GM20000 (cell line): Measurements from ENCODE around the gene XRCC3.

Source experiments
- DNase-seq: peaks from one replicate; pipeline ENCODE4 v3.0.0; 2012; ENCODE audit warnings: low spot score
- CTCF ChIP-seq: IDR thresholded peaks from 2 replicates; pipeline ENCODE4 v1.5.1; 2012; ENCODE audit warnings: mild to moderate bottlenecking, control low read depth; ENCODE audit errors: extremely low read depth, missing control alignments

Gene XRCC3

DNA sequence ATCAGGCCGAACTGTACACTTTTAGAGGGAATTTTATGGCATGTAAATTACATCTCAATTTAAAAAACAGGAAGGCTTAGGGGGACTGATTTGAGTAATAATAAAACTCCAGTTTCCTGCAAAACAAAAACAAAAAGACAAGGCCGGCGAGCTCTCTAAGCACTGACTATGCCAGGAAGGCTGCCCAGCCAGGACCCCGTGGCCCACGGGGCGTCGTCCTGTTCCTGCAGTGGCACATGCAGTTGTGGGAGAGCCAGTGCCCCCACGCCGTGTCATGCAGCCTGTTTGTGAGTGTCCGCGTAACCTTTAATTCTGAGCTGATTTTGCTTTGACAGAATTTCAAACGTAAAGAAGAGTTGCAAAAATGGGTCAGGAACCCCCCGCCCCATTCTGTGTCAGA, 10.5 kb downstream of the XRCC3 start:
- DNase-seq = no peak
- no peak for TF ChIP-seq CTCF

DNA sequence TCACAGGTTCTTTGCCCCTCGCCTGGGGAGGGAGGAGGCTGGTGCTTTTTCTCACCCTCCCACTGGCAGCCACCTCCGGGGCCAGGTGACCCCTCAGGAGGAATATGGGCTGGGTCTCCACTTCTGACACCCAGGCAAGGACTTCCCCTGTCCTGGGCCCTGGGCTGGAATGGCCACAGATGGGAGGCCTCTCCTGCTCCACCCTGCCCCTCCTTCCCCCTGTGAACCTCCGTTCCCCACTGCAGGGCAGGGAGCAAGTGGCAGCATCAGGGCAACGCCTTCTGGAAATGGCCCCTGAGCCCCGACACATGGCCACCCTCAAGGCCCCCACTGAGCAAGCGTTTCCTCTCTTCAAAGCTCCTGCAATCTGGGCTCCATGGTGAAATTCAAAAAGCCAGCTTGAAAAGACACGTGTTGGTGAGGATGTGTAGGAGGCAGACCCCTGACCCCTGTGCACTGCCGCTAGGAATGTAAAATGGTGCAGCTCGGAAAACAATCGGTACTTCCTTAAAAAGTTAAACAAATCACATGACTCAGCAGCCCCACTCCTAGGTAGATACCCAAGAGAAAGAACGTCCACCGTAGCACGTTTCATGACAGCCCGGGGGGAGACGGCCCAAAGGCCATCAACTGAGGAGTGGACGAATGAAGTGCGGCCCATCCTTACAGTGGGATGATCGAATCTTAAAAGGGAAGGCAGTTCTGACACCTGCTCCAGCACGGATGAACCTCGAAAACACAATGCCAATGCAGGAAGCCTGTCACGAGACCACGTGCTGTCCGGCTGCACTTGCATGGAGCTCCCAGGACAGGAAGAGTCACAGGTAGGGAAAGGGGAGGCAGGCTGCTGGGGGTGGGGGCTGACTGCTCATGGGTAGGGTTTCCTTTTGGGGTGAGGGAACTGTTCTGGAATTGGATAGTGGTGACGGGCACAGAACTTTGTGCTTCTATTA, 11.5 kb downstream of the XRCC3 start:
- no peak for TF ChIP-seq CTCF
- no peak for DNase-seq

- no peak for TF ChIP-seq CTCF
Measured at GRCh38 chr14:103702497-103703432, 12.5 kb downstream of the XRCC3 start.

GRCh38 chr14:103702095-103702494, 13.2 kb downstream of the XRCC3 start:
- no peak for TF ChIP-seq CTCF
- DNase-seq = no peak

More at GRCh38 chr14:103702497-103703432, 12.5 kb downstream of the XRCC3 start:
- no peak for DNase-seq

DNA sequence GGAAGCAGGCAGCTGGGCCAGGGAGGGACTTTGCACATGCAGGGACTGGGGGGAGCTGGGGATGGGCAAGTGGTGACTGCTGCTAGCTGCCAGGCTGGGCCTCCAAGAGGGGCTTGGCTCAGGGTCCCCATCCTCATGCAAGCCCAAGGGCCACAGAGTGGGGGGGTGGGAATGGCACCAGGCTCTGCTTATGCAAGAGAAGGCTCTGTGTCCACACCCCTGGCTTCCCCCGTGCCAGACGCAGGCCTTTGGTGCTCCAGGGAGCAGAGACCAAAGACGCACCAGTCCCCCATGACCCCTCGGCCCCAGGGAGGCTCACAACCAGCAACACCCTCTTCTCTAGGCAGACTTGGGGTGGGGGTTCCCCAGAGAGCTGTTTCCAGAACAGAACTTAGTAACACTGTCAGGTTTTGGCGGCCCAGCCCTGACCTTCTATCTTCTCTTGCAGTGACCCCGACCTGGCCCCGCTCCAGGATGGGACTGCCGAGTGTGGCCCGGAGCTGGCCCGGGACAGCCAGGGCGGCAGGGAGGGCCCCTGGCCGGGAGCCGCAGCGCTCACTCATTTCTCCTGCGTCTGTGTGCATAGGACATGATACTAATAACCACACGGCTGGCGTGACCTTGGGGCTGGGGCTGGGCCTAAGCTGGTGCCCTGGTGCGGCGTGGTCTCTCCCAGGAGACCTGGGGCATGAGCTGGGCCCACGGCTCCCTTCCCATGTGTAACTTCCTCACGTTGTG, 14.3 kb downstream of the XRCC3 start:
- no peak for DNase-seq
- TF ChIP-seq CTCF = no peak

DNA sequence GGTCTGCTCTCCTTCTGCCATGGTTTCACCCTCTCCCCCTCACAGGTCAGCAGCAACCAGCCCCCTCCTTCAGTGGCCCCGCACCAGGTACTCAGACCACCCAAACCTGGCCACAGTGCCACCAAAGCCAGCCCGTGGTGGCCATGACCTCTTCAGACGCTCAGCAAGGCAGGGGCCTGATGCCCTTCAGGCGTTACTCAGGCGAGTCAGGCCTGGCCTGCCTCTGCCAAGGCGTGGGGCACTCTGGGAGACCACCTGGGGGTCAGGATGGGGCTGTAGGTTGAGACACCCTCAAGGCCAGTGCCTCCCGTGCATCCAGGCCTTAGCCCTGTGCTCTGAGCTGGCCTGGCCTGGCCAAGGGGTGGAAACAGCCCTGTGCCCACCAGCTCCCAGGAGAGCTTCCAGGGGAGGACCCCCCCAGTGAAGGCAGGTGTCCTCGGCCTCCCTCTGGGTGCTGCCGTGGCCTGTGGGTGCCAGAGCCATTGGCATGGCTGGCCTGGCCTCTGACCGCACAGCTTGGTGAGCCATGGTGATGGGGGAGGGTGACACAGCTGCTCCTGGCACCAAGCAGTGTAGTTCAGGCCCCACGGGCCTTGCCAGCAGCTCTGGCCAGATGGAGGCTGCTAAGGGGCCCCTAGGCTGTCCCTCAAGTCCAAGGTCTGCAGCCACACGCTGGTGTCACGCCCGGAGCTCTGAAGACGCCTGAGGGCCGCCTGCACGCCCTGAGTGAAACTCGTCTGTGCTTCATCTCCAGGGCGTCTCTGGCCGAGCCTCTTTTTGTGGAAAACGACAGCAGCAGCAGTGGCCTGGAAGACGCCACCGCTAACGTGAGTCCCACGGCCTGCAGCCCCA, 15.1 kb downstream of the XRCC3 start:
- no peak for DNase-seq
- TF ChIP-seq CTCF = no peak
